Motor neuron (in vitro differentiated cells): ENCODE results near the gene FAM184B. TPM values are rescaled to one million over a fixed set of nuclear protein-coding genes. Genes with fewer than 3 reads are reported as not detected.
"Not testable (repeated sequence)": the region's sequence is repeated elsewhere in the genome, so short reads cannot be mapped to it uniquely, and the experiment has no call there.

Experiments used
- ATAC-seq, 8 experiments: fragments of 200-7000 bp; cut with Tn5 transposase; replicated peaks in 6 of 8; 2 replicates each; pipeline ENCODE4 v1.8.0; 2021; ENCODE audit warnings: mild to moderate bottlenecking in 8 of 8, moderate library complexity in 8 of 8
- H3K27ac ChIP-seq, 2 donors: fragments of 250-450 bp; sonication (Bioruptor Pico); 2 replicates each; pipeline ENCODE4 v1.9.0; 2021; ENCODE audit warnings: antibody characterized with exemption in 2 of 2, mild to moderate bottlenecking in 2 of 2, moderate library complexity in 1 of 2
- H3K4me1 ChIP-seq, 2 donors: fragments of 250-450 bp; sonication (Bioruptor Pico); replicated peaks in 1 of 2; 2 replicates each; pipeline ENCODE4 v1.6.1; 2021; ENCODE audit warnings: antibody characterized with exemption in 2 of 2, mild to moderate bottlenecking in 2 of 2, moderate library complexity in 1 of 2
- H3K4me3 ChIP-seq, 5 donors: fragments of 250-450 bp; sonication (Bioruptor Pico); 2 replicates each; pipeline ENCODE4 v1.9.0; 2021; ENCODE audit warnings: antibody characterized with exemption in 5 of 5, mild to moderate bottlenecking in 5 of 5, moderate library complexity in 4 of 5
- WGBS, 10 experiments: fragments of 450-650 bp; shearing (Covaris generic); methylation state at CpG; one replicate each; pipeline ENCODE4 v1.0.0; 2022; 5-methylcytosine and 5-hydroxymethylcytosine counted together
- in situ Hi-C, 9 experiments: fragments of 400-800 bp; cut with MboI; loops; one replicate each; pipeline ENCODE4 v1.15.0; 2021; ENCODE audit warnings: low sequenced_read_pairs in 9 of 9, low pct_unique_long_range_greater_than_20kb in 2 of 9; ENCODE audit not compliant: unreplicated experiment in 9 of 9
- total RNA-seq, 8 experiments: library from RNA; unstranded; fragments of 300-600 nt; gene quantifications; 2 replicates each; pipeline versions ENCODE4 v1.2.3 to v1.2.4, GENCODE V29; 2022

Gene FAM184B
- total RNA-seq, 8 experiments from 2014 or later: 0.21 to 3.2 (median 0.64) TPM; not detected in 1

DNA sequence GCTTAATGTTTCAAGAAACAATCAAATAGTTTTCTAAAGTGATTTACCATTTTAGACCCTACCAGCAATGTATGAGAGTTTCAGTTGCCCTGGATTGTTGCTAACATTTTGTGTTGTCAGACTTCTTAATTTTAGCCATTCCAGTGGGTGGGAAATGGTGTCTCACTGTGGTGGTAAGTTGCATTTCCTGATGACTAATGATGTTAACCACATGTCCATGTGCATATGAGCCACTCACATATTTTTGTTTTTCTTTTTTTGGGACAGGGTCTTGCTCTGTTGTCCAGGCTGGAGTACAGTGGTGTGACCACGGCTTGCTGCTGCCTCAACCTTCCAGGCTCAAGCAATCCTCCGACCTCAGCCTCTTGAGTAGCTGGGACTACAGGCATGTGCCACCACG lies 118.7 kb downstream of the FAM184B start:
- H3K4me3 ChIP-seq: no peak overlapping the region
- ATAC-seq: peak in 2 of 8 experiments; percentile 40 to 44
- in situ Hi-C loops: no loop called here
- 70 to 100% (median 95%) methylated on average over 1 to 3 of the region's 3 CpGs; no CpG with 5 or more reads in 4 of the 10 experiments for WGBS, 10 experiments
- no peaks in the 10 kb centered on the region for H3K4me1 ChIP-seq
- no peak overlapping the region for H3K27ac ChIP-seq

DNA sequence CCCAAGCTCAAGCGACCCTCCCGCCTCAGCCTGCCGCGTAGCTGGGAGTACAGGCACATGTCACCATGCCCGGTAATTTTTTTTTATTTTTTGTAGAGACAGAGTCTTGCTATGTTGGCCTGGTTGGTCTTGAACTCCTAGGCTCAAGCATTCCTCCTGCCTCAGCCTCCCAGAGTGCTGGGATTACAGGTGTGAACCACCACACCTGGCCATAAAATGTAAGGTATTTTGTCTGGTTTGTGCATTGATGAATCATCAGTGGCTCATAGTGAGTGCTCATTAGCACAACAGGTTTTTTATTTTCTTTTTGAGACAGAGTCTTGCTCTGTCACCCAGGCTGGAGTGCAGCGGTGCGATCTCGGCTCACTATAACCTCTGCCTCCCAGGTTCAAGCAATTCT lies 122.2 kb downstream of the FAM184B start:
- ATAC-seq, H3K4me1 ChIP-seq, H3K4me3 ChIP-seq, in situ Hi-C loops, H3K27ac ChIP-seq: not testable (repeated sequence)
- 72 to 100% (median 100%) methylated on average over 1 to 5 of the region's 8 CpGs for WGBS, 10 experiments

GRCh38 chr4:17657849-17658248 lies 123.6 kb downstream of the FAM184B start:
- in situ Hi-C loops: no loop called here
- no peak overlapping the region for H3K4me3 ChIP-seq
- no peak for ATAC-seq
- 43 to 100% (median 82%) methylated on average over 2 to 7 of the region's 9 CpGs; no CpG with 5 or more reads in 4 of the 10 experiments for WGBS, 10 experiments
- H3K27ac ChIP-seq: no peak overlapping the region
- no peaks in the 10 kb centered on the region for H3K4me1 ChIP-seq

GRCh38 chr4:17657090-17657489 lies 124.3 kb downstream of the FAM184B start:
- 25 to 100% (median 81%) methylated on average over 1 of the region's 1 CpG; no CpG with 5 or more reads in 4 of the 10 experiments for WGBS, 10 experiments
- no peak overlapping the region for H3K27ac ChIP-seq
- in situ Hi-C loops: no loop called here

GRCh38 chr4:17654701-17655100 lies 126.7 kb downstream of the FAM184B start:
- WGBS, 10 experiments: 55 to 100% (median 78%) methylated on average over 1 to 7 of the region's 8 CpGs; no CpG with 5 or more reads in 4 of the 10 experiments
- in situ Hi-C loops: no loop called here
- H3K4me1 ChIP-seq: no peaks in the 10 kb centered on the region
- no peak overlapping the region for H3K4me3 ChIP-seq
- no peak overlapping the region for H3K27ac ChIP-seq
- no peak for ATAC-seq

More at GRCh38 chr4:17657090-17657489, 124.3 kb downstream of the FAM184B start:
- Histone ChIP-seq H3K4me3 (no peak overlapping the region), H3K4me1 (no peaks in the 10 kb centered on the region)
- ATAC-seq: peak in 2 of 8 experiments; percentile 43 to 58

- no peak overlapping the region for H3K27ac ChIP-seq
- H3K4me1 ChIP-seq: no peaks in the 10 kb centered on the region
- WGBS, 10 experiments: 33 to 100% (median 86%) methylated on average over 1 to 2 of the region's 2 CpGs; no CpG with 5 or more reads in 5 of the 10 experiments
- in situ Hi-C loops: no loop called here
- ATAC-seq: no peak
- no peak overlapping the region for H3K4me3 ChIP-seq
These were observed 131.0 kb downstream of the FAM184B start for GRCh38 chr4:17650406-17650805.

GRCh38 chr4:17647927-17648326 lies 133.5 kb downstream of the FAM184B start:
- Histone ChIP-seq H3K27ac (no peak overlapping the region), H3K4me3 (no peak overlapping the region), H3K4me1 (no peaks in the 10 kb centered on the region)
- 43 to 96% (median 82%) methylated on average over 1 to 4 of the region's 5 CpGs; no CpG with 5 or more reads in 4 of the 10 experiments for WGBS, 10 experiments
- no peak for ATAC-seq
- in situ Hi-C loops: no loop called here

- 28 to 100% (median 94%) methylated on average over 1 to 4 of the region's 9 CpGs; no CpG with 5 or more reads in 3 of the 10 experiments for WGBS, 10 experiments
- H3K27ac ChIP-seq: no peak overlapping the region
- ATAC-seq: no peak
- no peaks in the 10 kb centered on the region for H3K4me1 ChIP-seq
- H3K4me3 ChIP-seq: no peak overlapping the region
- in situ Hi-C loops: no loop called here
These were observed 134.1 kb downstream of the FAM184B start for GRCh38 chr4:17647176-17647806.

GRCh38 chr4:17646693-17647092 lies 134.7 kb downstream of the FAM184B start:
- no peak overlapping the region for H3K4me3 ChIP-seq
- no peak for ATAC-seq

DNA sequence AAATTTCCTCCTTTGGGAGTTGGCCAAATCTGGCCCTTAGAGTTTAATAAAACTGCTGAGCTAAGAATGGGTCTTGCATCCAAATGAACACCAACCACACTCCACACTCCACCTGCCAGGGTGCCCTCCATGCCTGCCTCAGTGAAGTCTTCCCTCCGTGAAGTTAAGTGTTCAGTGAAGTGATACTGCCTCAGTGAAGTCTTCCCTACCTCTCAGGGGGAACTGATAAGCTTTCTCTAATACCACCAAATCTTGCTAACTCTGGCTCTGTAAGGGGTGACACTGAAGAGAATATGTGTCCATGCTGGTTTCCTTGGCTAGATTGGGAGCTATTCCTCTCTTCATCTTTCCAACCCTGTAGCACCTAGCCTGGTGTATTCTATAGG lies 139.0 kb downstream of the FAM184B start:
- H3K27ac ChIP-seq: no peak overlapping the region
- H3K4me3 ChIP-seq: no peak overlapping the region
- WGBS, 10 experiments: 80 to 100% (median 100%) methylated on average over 1 of the region's 1 CpG; no CpG with 5 or more reads in 7 of the 10 experiments
- no peak for ATAC-seq
- no peaks in the 10 kb centered on the region for H3K4me1 ChIP-seq
- in situ Hi-C loops: no loop called here

More at GRCh38 chr4:17646693-17647092, 134.7 kb downstream of the FAM184B start:
- H3K4me1 ChIP-seq: no peaks in the 10 kb centered on the region
- WGBS, 10 experiments: 20 to 100% (median 98%) methylated on average over 1 to 3 of the region's 3 CpGs; no CpG with 5 or more reads in 2 of the 10 experiments
- H3K27ac ChIP-seq: no peak overlapping the region
- in situ Hi-C loops: no loop called here

- Histone ChIP-seq H3K4me1 (no peaks in the 10 kb centered on the region), H3K4me3 (no peak overlapping the region), H3K27ac (no peak overlapping the region)
- in situ Hi-C loops: no loop called here
- no peak for ATAC-seq
- WGBS, 10 experiments: 100% methylated on average over 1 to 2 of the region's 7 CpGs; no CpG with 5 or more reads in 7 of the 10 experiments
These were observed 142.3 kb downstream of the FAM184B start for GRCh38 chr4:17639136-17639535.

DNA sequence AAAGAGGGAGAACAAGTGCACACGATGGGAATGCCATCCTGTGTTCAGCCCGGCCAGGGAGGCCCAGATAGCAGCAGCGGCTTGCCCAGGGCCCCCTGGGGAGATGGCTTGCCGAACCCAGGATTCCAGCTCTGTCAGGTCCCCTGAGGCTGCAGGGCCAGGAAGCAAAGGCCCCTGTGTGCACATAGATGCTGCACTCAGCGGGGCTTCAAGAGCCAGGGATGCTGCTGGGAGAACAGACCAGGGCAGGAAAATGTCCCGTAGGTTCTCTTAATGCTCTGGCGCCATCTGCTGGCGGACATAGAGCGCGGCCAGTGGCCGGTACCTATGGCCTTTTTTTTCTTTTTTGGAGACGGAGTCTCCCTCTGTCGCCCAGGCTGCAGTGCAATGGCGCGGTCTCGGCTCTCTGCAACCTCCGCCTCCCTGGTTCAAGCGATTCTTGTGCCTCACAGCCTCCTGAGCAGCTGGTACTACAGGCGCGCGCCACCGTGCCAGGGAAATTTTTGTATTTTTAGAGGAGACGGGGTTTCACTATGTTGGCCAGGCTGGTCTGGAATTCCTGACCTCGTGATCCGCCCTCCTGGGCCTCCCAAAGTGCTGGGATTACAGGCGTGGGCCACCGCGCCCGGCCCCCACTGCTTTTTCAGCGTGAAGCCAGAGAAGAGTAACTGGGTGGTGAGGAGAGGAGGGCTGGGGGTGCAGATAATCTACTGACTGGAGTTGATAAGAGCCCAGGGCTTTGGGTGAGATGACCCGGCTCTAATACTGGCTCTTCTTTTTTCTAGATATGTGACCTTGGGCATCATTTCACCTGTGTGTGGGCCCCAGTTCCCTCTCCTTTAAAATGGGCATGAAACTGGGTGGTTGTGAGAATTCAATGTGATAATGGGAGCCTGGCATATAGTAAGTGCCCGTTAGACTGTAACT lies 144.5 kb downstream of the FAM184B start:
- ATAC-seq: peak; percentile 60 to 95 (median 81)
- in situ Hi-C loops: no loop called here
- H3K4me1 ChIP-seq: no peaks in the 10 kb centered on the region
- H3K27ac ChIP-seq: no peak overlapping the region
- no peak overlapping the region for H3K4me3 ChIP-seq
- 0 to 100% (median 65%) methylated on average over 1 to 17 of the region's 32 CpGs for WGBS, 10 experiments

DNA sequence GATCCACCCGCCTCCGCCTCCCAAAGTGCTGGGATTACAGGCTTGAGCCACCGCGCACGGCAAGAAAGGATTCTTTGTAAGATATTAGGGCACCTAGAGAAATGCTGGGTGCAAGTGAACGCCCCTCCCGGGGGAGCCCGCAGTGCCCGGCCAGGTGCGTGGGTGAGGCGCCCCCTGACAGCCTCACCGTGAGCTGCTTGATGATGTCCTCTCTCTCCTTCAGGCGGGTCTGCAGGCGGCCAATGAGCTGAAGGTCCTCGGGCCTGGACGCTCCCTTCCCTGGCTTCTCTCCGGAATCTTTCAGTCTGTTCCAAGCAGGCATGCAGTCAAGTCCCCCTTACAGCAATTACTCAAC lies 145.1 kb downstream of the FAM184B start:
- H3K4me3 ChIP-seq: no peak overlapping the region
- no peak overlapping the region for H3K27ac ChIP-seq
- in situ Hi-C loops: no loop called here
- peak in 4 of 8 experiments; percentile 9 to 20 (median 16) for ATAC-seq
- no peaks in the 10 kb centered on the region for H3K4me1 ChIP-seq
- 80 to 100% (median 95%) methylated on average over 1 to 5 of the region's 17 CpGs; no CpG with 5 or more reads in 6 of the 10 experiments for WGBS, 10 experiments
